Stimulated activated CD4-positive, alpha-beta T cell treated with anti-CD3 and anti-CD28 coated beads, Interleukin-12 subunit alpha, Interleukin-12 subunit beta, amount 100 ng/mL, for 24 hours (primary cell): Measurements from ENCODE around the gene RAP1A.
"Not testable (repeated sequence)": the region's sequence is repeated elsewhere in the genome, so short reads cannot be mapped to it uniquely, and the experiment has no call there.

ENCODE experiments used
- DNase-seq, 2 experiments: peaks; one replicate each; pipeline ENCODE4 v3.0.0-alpha.2; 2020; ENCODE audit warnings: low read depth in 2 of 2

The RAP1A gene

GRCh38 chr1:111597426-111597825, 22.2 kb upstream of the RAP1A start:
- DNase-seq, result no peak

- DNase-seq, result no peak
Measured at GRCh38 chr1:111598544-111598943, 21.0 kb upstream of the RAP1A start.

GRCh38 chr1:111599781-111600693, 19.6 kb upstream of the RAP1A start:
- DNase-seq, result no peak

- no peak for DNase-seq
Measured at GRCh38 chr1:111600886-111601386, 18.7 kb upstream of the RAP1A start.

GRCh38 chr1:111602302-111602701, 17.3 kb upstream of the RAP1A start:
- DNase-seq, result no peak

- DNase-seq, result no peak
Measured at GRCh38 chr1:111602974-111603373, 16.6 kb upstream of the RAP1A start.

- peak; percentile 63 to 66 for DNase-seq
Measured at GRCh38 chr1:111603979-111604378, 15.6 kb upstream of the RAP1A start.

- no peak for DNase-seq
Measured at GRCh38 chr1:111604931-111605330, 14.7 kb upstream of the RAP1A start.

- DNase-seq, result no peak
Measured at GRCh38 chr1:111605576-111605975, 14.0 kb upstream of the RAP1A start.

GRCh38 chr1:111606457-111607215, 13.0 kb upstream of the RAP1A start:
- DNase-seq, result not testable (repeated sequence)

GRCh38 chr1:111608528-111608927, 11.1 kb upstream of the RAP1A start:
- not testable (repeated sequence) for DNase-seq

- no peak for DNase-seq
Measured at GRCh38 chr1:111611986-111612385, 7.6 kb upstream of the RAP1A start.

- DNase-seq, result no peak
Measured at GRCh38 chr1:111615870-111616715, 3.5 kb upstream of the RAP1A start.

GRCh38 chr1:111618081-111618480, 1.5 kb upstream of the RAP1A start:
- DNase-seq, result no peak

- DNase-seq, result no peak
Measured at GRCh38 chr1:111618961-111619634, 491 bp upstream of the RAP1A start.

- DNase-seq, result no peak
Measured at GRCh38 chr1:111620441-111620971, 917 bp downstream of the RAP1A start.

- DNase-seq, result no peak
Measured at GRCh38 chr1:111621050-111621449, 1.5 kb downstream of the RAP1A start.

- no peak for DNase-seq
Measured at GRCh38 chr1:111622166-111622565, 2.6 kb downstream of the RAP1A start.

GRCh38 chr1:111624382-111624781, 4.8 kb downstream of the RAP1A start:
- no peak for DNase-seq

- DNase-seq, result no peak
Measured at GRCh38 chr1:111625276-111625675, 5.7 kb downstream of the RAP1A start.

- no peak for DNase-seq
Measured at GRCh38 chr1:111628153-111628552, 8.6 kb downstream of the RAP1A start.
